Right atrium auricular region (tissue), 2 donors: ENCODE measurements around the gene ITGA1. TPM values are rescaled to one million over a fixed set of nuclear protein-coding genes. Genes with fewer than 3 reads are reported as not detected.

Experiments used
- DNase-seq: peaks from one replicate; pipeline ENCODE4 v3.0.0-alpha.2; 2019; ENCODE audit warnings: low spot score
- H3K27ac ChIP-seq, 2 donors: fragments of 200-600 bp; sonication (generic); 1 replicate in 1 of 2; 2 replicates in 1 of 2; pipeline ENCODE4 v1.5.1; 2016 to 2019
- H3K27me3 ChIP-seq, 2 donors: fragments of 200-600 bp; sonication (generic); one replicate each; pipeline versions ENCODE4 v1.5.1 to v1.6.0; 2017 to 2019
- H3K36me3 ChIP-seq: fragments of 200-600 bp; sonication (generic); one replicate; pipeline ENCODE4 v1.5.1; 2016
- H3K4me1 ChIP-seq, 2 donors: fragments of 200-600 bp; sonication (generic); one replicate each; pipeline versions ENCODE4 v1.5.1 to v1.6.0; 2017 to 2019
- H3K4me3 ChIP-seq, 2 donors: fragments of 200-600 bp; sonication (generic); 1 replicate in 1 of 2; 2 replicates in 1 of 2; pipeline ENCODE4 v1.5.1; 2017 to 2019; ENCODE audit warnings: mild to moderate bottlenecking in 1 of 2, moderate library complexity in 1 of 2
- H3K9me3 ChIP-seq, 2 donors: fragments of 200-600 bp; sonication (generic); one replicate each; pipeline ENCODE4 v1.5.1; 2019
- total RNA-seq, 2 donors: library from RNA; depleted of rRNA; stranded (reverse); fragments of >200 nt; gene quantifications; one replicate each; pipeline ENCODE4 v1.1.0, GENCODE V29; 2016
- TF ChIP-seq, protein P1 (sequence below), 2 donors: fragments of 200-600 bp; sonication (generic); IDR thresholded peaks; one replicate each; pipeline ENCODE4 v1.5.1; 2019; ENCODE audit warnings: antibody characterized with exemption in 2 of 2

The ITGA1 gene
- total RNA-seq, 2 donors from 2014 or later: 13.2 to 26.8 TPM

DNA sequence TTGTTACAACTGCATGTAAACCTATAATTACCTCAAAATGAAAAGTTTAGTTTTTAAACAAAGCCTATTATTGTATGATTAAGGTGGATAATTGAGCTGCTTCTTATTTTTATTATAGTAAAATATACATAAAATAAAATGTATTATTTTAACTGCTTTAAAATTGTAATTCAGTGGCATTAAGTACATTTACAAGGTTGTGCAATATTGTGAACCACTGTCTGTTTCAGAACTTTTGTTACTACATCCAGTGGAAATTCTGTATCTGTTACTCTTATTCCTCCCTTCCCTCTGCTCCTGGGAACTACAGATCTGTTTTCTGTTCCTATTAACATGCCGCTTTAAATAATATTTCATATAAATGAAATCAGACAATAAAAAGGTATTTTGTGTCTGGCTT is 37.1 kb downstream of the ITGA1 start:
- DNase-seq: no peak
- no peak overlapping the region for H3K27ac ChIP-seq
- TF ChIP-seq, protein P1, sequence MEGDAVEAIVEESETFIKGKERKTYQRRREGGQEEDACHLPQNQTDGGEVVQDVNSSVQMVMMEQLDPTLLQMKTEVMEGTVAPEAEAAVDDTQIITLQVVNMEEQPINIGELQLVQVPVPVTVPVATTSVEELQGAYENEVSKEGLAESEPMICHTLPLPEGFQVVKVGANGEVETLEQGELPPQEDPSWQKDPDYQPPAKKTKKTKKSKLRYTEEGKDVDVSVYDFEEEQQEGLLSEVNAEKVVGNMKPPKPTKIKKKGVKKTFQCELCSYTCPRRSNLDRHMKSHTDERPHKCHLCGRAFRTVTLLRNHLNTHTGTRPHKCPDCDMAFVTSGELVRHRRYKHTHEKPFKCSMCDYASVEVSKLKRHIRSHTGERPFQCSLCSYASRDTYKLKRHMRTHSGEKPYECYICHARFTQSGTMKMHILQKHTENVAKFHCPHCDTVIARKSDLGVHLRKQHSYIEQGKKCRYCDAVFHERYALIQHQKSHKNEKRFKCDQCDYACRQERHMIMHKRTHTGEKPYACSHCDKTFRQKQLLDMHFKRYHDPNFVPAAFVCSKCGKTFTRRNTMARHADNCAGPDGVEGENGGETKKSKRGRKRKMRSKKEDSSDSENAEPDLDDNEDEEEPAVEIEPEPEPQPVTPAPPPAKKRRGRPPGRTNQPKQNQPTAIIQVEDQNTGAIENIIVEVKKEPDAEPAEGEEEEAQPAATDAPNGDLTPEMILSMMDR (IDR thresholded peaks at IDR 0.05): no peak
- H3K4me3 ChIP-seq: no peak overlapping the region
- H3K27me3 ChIP-seq: no peaks in the 10 kb centered on the region
- H3K4me1 ChIP-seq: peaks cover 0 to 13% of the 10 kb centered on the region in 2 donors
- H3K36me3 ChIP-seq: no peaks in the 10 kb centered on the region
- no peaks in the 10 kb centered on the region for H3K9me3 ChIP-seq

DNA sequence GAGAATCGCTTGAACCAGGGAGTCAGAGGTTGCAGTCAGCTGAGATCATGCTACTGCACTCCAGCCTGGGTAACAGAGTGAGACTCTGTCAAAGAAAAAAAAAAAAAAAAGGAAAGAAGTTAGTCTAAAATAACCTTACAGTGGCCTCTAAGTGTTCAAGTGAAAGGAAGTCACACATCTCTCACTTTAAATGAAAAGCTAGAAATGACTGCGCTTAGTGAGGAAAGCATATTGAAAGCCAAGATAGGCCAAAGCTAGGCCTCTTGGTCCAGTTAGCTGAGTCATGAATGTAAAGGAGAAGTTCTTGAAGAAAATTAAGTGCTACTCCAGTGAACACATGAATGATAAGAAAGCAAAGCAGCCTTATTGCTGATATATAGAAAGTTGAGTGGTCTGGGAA is 38.1 kb downstream of the ITGA1 start:
- Histone ChIP-seq H3K27me3 (no peaks in the 10 kb centered on the region), H3K27ac (no peak overlapping the region), H3K36me3 (no peaks in the 10 kb centered on the region), H3K4me3 (no peak overlapping the region), H3K9me3 (no peaks in the 10 kb centered on the region), H3K4me1 (peaks cover 0 to 13% of the 10 kb centered on the region in 2 donors)
- no peak for DNase-seq
- TF ChIP-seq, protein P1 (IDR thresholded peaks at IDR 0.05): no peak

DNA sequence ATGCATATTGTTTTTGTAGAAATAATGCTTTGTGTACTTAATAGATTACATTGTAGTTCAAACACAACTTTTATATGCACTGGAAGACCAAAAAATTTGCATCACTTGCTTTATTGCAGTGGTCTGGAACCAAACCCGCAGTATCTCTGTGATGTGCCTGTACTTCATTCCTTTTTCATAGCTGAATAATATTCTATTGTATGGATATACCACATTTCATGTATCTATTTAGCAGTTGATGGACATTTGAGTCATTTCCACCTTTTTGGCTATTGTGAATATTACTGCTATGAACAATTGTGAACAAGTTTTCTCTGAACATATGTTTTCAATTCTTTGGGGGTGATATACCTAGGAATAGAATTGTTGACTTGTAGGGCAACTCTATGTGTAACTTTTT is 40.1 kb downstream of the ITGA1 start:
- no peak overlapping the region for H3K4me3 ChIP-seq
- no peak for DNase-seq
- peaks cover 0 to 2% of the 10 kb centered on the region in 2 donors for H3K4me1 ChIP-seq
- TF ChIP-seq, protein P1 (IDR thresholded peaks at IDR 0.05): no peak
- H3K9me3 ChIP-seq: no peaks in the 10 kb centered on the region
- H3K27ac ChIP-seq: no peak overlapping the region
- no peaks in the 10 kb centered on the region for H3K36me3 ChIP-seq
- no peaks in the 10 kb centered on the region for H3K27me3 ChIP-seq

DNA sequence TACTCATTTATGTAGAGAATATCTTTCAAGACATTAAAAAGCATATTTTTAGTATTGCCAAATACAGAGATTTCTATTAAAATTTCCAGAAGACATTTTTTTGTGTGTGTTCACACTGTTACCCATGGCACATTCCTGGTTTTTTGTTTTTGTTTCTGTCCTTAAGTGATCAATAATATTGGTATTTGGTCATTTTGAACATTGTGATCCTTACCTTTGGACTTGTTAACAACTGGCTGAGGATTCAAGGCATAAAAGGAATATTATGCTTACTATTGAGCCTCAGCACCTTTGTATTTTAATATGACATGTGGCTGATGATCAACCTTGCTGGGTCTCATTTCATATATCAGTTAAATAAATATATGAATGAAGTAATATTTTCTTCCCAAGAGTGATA is 41.9 kb downstream of the ITGA1 start:
- H3K27ac ChIP-seq: no peak overlapping the region
- H3K36me3 ChIP-seq: no peaks in the 10 kb centered on the region
- H3K27me3 ChIP-seq: no peaks in the 10 kb centered on the region
- DNase-seq: no peak
- no peak overlapping the region for H3K4me3 ChIP-seq
- TF ChIP-seq, protein P1 (IDR thresholded peaks at IDR 0.05): no peak
- H3K9me3 ChIP-seq: no peaks in the 10 kb centered on the region
- no peaks in the 10 kb centered on the region for H3K4me1 ChIP-seq

DNA sequence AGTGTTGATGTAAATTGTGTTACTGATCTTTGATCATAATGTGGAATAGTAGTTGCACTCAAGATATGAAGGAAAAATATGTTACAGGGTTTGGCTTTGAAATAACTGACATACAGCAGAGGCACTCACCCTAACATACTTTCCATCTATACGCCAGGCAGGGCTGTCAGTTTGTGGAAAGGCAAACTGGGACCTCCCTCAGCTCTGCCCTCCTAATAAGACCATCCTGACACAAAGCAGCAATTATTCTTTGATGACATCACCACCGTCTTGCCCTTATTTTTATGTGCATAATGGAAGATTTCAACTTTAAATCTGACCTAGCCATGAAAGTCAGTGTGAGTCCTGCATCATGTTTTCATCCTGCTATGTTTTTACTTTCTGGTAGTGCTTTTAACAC is 42.9 kb downstream of the ITGA1 start:
- Histone ChIP-seq H3K4me3 (no peak overlapping the region), H3K4me1 (no peaks in the 10 kb centered on the region), H3K27me3 (no peaks in the 10 kb centered on the region), H3K9me3 (no peaks in the 10 kb centered on the region), H3K27ac (no peak overlapping the region), H3K36me3 (no peaks in the 10 kb centered on the region)
- TF ChIP-seq, protein P1 (IDR thresholded peaks at IDR 0.05): no peak
- no peak for DNase-seq

DNA sequence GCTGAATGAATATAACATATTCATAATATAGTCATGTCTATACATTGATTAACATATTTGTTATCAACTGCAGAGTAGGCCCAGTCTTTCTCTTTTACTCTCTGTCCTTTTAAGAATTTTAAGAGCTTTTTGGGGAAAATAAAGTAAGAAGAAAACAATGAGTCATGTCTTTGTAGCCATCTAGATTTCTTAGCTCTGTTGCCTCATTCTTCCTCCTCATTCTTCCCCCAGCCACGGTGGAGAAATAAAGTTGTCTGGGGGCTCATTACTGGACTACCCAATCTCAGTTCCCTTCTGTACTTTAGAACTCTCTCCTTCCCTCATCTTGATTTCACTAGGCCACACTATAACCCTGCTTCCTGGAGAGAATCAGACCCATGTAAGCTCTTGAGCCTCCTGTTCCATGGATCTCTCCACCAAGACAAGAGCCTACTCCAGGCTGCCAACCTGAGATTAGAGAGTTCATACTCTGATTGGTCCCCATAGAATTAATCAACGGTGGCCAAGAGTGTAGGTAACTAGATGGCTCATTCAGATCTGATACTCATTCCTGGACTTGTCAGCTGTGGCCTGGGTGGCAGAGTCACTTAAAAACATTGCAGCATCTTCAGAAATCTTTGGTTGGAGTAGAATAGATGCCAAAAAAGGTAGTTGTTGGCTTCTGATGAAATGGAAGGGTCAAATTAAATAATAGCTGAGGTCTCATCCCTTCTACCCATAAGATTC is 44.2 kb downstream of the ITGA1 start:
- Histone ChIP-seq H3K36me3 (no peaks in the 10 kb centered on the region), H3K9me3 (no peaks in the 10 kb centered on the region), H3K4me3 (no peak overlapping the region), H3K27ac (no peak overlapping the region), H3K27me3 (no peaks in the 10 kb centered on the region), H3K4me1 (no peaks in the 10 kb centered on the region)
- no peak for DNase-seq
- TF ChIP-seq, protein P1 (IDR thresholded peaks at IDR 0.05): no peak
